Coronary artery (tissue), 2 donors: ENCODE data around the gene SPINK8.
A peak's percentile ranks its signal among the peaks of the same experiment; 100 is the strongest.

Source experiments
- DNase-seq: peaks from one replicate; pipeline ENCODE4 v3.0.0-alpha.2; 2017; ENCODE audit warnings: low spot score
- H3K27ac ChIP-seq, 2 donors: fragments of 200-600 bp; sonication (generic); one replicate each; pipeline ENCODE4 v1.5.1; 2016 to 2019
- H3K4me3 ChIP-seq: fragments of 200-600 bp; sonication (generic); 2 replicates; pipeline ENCODE4 v1.5.1; 2016; ENCODE audit warnings: mild to moderate bottlenecking, moderate library complexity
- CTCF ChIP-seq: fragments of 200-600 bp; sonication (generic); IDR thresholded peaks from one replicate; pipeline ENCODE4 v1.5.1; 2019; ENCODE audit warnings: antibody characterized with exemption

Gene SPINK8

GRCh38 chr3:48269592-48269991 lies 63.9 kb downstream of the SPINK8 start:
- Histone ChIP-seq H3K27ac (no peak overlapping the region), H3K4me3 (no peak overlapping the region)
- DNase-seq: no peak
- TF ChIP-seq CTCF: no peak

- no peak for DNase-seq
- TF ChIP-seq CTCF: no peak
- Histone ChIP-seq H3K4me3 (no peak overlapping the region), H3K27ac (no peak overlapping the region)
Observed at GRCh38 chr3:48268936-48269561, 64.4 kb downstream of the SPINK8 start.

GRCh38 chr3:48268381-48268935 lies 65.0 kb downstream of the SPINK8 start:
- no peak for DNase-seq
- no peak for TF ChIP-seq CTCF
- Histone ChIP-seq H3K27ac (no peak overlapping the region), H3K4me3 (no peak overlapping the region)

GRCh38 chr3:48267782-48268181 lies 65.7 kb downstream of the SPINK8 start:
- no peak overlapping the region for H3K4me3 ChIP-seq
- no peak for TF ChIP-seq CTCF
- DNase-seq: no peak
- peak overlapping the region in 1 of 2 donors; percentile 16 for H3K27ac ChIP-seq

GRCh38 chr3:48258530-48258929 lies 74.9 kb downstream of the SPINK8 start:
- Histone ChIP-seq H3K27ac (no peak overlapping the region), H3K4me3 (no peak overlapping the region)
- DNase-seq: no peak
- no peak for TF ChIP-seq CTCF
